BLaER1 treated with 17β-estradiol and CSF1 and Interleukin-3, amounts not matched to agents 10 nM and 100 nM (cell line): ENCODE results near the gene BOD1L1.
"Not testable (repeated sequence)": the region's sequence is repeated elsewhere in the genome, so short reads cannot be mapped to it uniquely, and the experiment has no call there.

Source experiments
- H3K27ac ChIP-seq, 11 experiments: shearing (Covaris generic); formaldehyde crosslinking; 2 replicates each; pipeline ENCODE4 v1.8.1; 2022
- H3K27me3 ChIP-seq, 11 experiments: shearing (Covaris generic); formaldehyde crosslinking; 2 replicates each; pipeline ENCODE4 v1.8.1; 2022
- H3K36me3 ChIP-seq, 11 experiments: shearing (Covaris generic); formaldehyde crosslinking; 2 replicates each; pipeline ENCODE4 v1.8.1; 2022
- H3K4me1 ChIP-seq, 10 experiments: shearing (Covaris generic); formaldehyde crosslinking; 2 replicates each; pipeline ENCODE4 v1.8.1; 2022
- H3K4me2 ChIP-seq, 11 experiments: shearing (Covaris generic); formaldehyde crosslinking; 2 replicates each; pipeline ENCODE4 v1.8.1; 2022
- H3K4me3 ChIP-seq, 10 experiments: shearing (Covaris generic); formaldehyde crosslinking; 2 replicates each; pipeline ENCODE4 v1.8.1; 2022
- H3K9ac ChIP-seq, 11 experiments: shearing (Covaris generic); formaldehyde crosslinking; 2 replicates each; pipeline ENCODE4 v1.8.1; 2022
- H3K9me3 ChIP-seq, 11 experiments: shearing (Covaris generic); formaldehyde crosslinking; replicated peaks in 1 of 11; 2 replicates each; pipeline ENCODE4 v1.8.1; 2022
- H4K20me1 ChIP-seq, 11 experiments: shearing (Covaris generic); formaldehyde crosslinking; 2 replicates each; pipeline ENCODE4 v1.8.1; 2022
- Cebpa-rat ChIP-seq, 11 experiments: shearing (Covaris generic); IDR thresholded peaks; 2 replicates each; pipeline ENCODE4 v1.8.1; 2022

Gene BOD1L1

DNA sequence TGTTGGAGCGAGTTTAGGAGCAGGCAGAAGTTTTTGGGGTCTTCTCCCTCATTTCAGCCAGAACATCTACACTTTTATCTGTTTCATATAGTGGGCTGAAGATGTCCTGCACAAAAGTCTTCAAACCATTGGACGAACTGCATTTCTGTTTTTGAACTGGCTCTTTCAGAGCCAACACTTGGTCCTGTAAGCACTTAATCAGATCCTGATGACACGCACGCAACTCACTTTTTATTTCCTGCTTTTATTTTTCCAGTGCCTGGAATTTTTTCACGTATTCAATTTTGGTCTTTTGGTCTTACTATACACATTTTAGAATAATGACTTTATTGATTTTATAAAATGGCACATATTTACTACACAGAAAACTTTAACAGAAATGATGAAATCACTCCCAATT is 43.0 kb downstream of the BOD1L1 start:
- H3K4me2 ChIP-seq, result no peak overlapping the region
- H3K9ac ChIP-seq, result no peak overlapping the region
- H3K36me3 ChIP-seq, result peaks cover 96 to 100% (median 99%) of the 10 kb centered on the region in 11 experiments
- H3K4me1 ChIP-seq, result peaks cover 0 to 12% (median 7%) of the 10 kb centered on the region in 10 experiments; a peak in 11 of 20 replicates
- H3K27me3 ChIP-seq, result no peaks in the 10 kb centered on the region
- H3K9me3 ChIP-seq, result no peaks in the 10 kb centered on the region
- no peak for TF ChIP-seq Cebpa-rat (IDR thresholded peaks at IDR 0.05)
- no peak overlapping the region for H3K4me3 ChIP-seq
- H4K20me1 ChIP-seq, result no peaks in the 10 kb centered on the region
- H3K27ac ChIP-seq, result no peak overlapping the region

DNA sequence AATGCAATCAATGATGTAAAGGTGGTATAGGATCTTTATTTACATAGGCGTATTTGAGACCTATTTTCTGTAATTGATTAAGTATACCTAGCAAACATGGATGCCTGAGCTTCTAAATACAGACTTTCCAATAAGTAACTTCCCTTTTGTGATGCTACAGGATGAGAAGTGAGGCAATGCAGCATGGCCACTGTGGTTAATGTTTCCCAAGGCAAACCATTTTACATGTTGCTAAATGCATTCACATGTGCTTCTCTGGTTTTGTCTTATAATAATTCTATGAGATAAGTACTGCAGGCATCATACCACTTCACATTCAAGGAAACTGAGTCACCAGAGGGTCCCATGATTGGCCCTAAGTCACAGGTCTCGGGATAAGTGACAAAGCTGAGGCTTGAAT is 47.5 kb downstream of the BOD1L1 start:
- peak in 4 of 11 experiments; percentile 28 to 86 (median 65); a peak in 4 of 22 replicates for TF ChIP-seq Cebpa-rat (IDR thresholded peaks at IDR 0.05)
- Histone ChIP-seq H3K27me3 (no peaks in the 10 kb centered on the region), H3K36me3 (peaks cover 97 to 100% (median 99%) of the 10 kb centered on the region in 11 experiments), H3K4me1 (peaks cover 0 to 12% (median 7%) of the 10 kb centered on the region in 10 experiments; a peak in 11 of 20 replicates), H3K4me3 (no peak overlapping the region), H3K9me3 (no peaks in the 10 kb centered on the region), H4K20me1 (no peaks in the 10 kb centered on the region), H3K9ac (peak overlapping the region in 5 of 11 experiments; percentile 25 to 53 (median 50); a peak in 8 of 22 replicates), H3K4me2 (peak overlapping the region in 6 of 11 experiments; percentile 3 to 68 (median 36); a peak in 10 of 22 replicates), H3K27ac (peak overlapping the region in 9 of 11 experiments; percentile 36 to 84 (median 67); a peak in 15 of 22 replicates)

DNA sequence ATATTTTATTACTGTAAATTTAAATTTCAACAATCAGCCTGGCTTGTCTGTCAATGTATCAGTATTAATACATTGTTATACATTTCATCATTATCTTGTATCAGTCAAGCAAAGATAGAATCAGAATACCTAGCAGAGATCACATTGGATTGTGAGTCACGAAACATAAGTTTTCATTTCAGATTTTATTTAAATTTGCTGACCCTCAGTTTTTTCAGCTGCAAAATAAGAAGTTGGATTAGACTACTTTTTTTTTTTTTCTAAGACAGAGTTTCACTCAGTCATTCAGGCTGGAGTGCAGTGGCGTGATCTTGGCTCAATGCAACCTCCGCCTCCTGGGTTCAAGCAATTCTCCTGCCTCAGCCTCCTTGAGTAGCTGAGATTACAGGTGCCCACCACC is 49.9 kb downstream of the BOD1L1 start:
- no peak overlapping the region for H3K4me3 ChIP-seq
- no peak overlapping the region for H3K9ac ChIP-seq
- no peaks in the 10 kb centered on the region for H3K27me3 ChIP-seq
- no peak for TF ChIP-seq Cebpa-rat (IDR thresholded peaks at IDR 0.05)
- H3K4me2 ChIP-seq, result no peak overlapping the region
- peaks cover 98 to 100% (median 100%) of the 10 kb centered on the region in 11 experiments for H3K36me3 ChIP-seq
- H3K9me3 ChIP-seq, result no peaks in the 10 kb centered on the region
- no peaks in the 10 kb centered on the region for H4K20me1 ChIP-seq
- no peak overlapping the region for H3K27ac ChIP-seq
- peaks cover 0 to 12% (median 7%) of the 10 kb centered on the region in 10 experiments; a peak in 11 of 20 replicates for H3K4me1 ChIP-seq

DNA sequence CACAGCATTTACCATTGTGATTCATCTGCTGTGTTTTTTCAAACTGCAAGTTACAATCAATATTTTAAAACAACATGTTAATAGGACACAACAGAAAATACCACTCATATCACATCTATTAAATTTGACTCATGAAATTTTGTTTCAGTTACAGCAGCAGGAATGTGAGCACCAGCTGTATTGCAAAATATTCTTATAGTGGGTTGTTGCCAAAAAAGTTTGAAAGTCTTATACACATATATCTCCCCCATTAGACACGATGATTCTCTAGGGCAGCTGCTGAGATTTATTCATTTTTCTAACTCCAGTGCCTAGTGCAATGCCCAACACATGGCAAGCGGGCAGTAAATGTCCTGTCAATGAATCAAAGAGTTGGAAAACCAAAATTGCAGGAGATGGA is 56.6 kb downstream of the BOD1L1 start:
- Histone ChIP-seq H3K4me1 (no peaks in the 10 kb centered on the region), H4K20me1 (peaks cover 0 to 6% (median 0%) of the 10 kb centered on the region in 11 experiments; a peak in 1 of 22 replicates), H3K9me3 (no peaks in the 10 kb centered on the region), H3K4me2 (no peak overlapping the region), H3K36me3 (peaks cover 89 to 100% (median 98%) of the 10 kb centered on the region in 11 experiments), H3K9ac (no peak overlapping the region), H3K4me3 (no peak overlapping the region), H3K27ac (no peak overlapping the region), H3K27me3 (no peaks in the 10 kb centered on the region)
- no peak for TF ChIP-seq Cebpa-rat (IDR thresholded peaks at IDR 0.05)

DNA sequence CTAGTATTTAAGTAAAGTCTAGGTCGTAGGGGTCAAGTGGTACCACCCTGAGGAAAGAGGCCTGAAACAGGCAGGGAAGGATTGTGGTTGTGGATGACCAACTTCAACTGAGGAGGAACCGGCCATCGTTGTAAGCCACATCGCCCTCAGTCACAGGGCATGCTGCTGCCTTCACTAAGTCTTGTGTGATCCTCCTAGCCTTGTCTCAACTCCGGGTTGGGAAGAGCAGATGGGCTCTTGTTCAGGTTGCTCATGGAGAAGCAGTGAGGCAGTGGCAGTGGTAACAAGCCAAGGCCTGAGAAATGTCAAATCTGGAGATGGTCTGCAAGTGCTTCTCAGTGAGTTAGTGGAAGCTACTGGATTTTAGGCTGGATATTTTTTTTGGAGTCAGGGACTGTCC is 60.4 kb downstream of the BOD1L1 start:
- H4K20me1 ChIP-seq, result 0 out of 22 replicates have a peak, but pooled peaks cover 0 to 4% (median 0%) of the 10 kb centered on the region in 11 experiments

DNA sequence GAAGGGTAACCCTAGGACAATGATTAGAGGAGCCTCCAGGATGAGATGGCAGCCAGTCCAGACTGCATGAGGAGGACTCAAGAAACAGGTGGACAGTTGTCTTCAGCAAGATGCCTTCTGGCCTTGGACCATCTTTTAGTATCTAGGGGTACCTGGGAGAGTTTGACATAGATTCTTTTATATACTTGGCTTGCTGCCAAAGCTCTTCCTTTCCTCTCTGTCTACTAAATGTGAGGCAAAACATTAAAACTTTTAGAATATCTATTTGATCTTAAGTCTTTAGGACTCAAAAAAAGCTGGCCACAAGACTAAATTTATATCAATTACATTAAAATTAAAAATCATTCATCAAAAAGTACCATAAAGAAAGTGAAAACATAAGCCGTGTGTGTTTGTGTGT is 64.6 kb downstream of the BOD1L1 start:
- Histone ChIP-seq H3K36me3 (peaks cover 11 to 24% (median 19%) of the 10 kb centered on the region in 11 experiments), H3K4me1 (peaks cover 0 to 11% (median 9%) of the 10 kb centered on the region in 10 experiments; a peak in 11 of 20 replicates), H3K4me2 (no peak overlapping the region), H3K27me3 (no peaks in the 10 kb centered on the region), H4K20me1 (0 out of 22 replicates have a peak, but pooled peaks cover 0 to 4% (median 0%) of the 10 kb centered on the region in 11 experiments), H3K9me3 (no peaks in the 10 kb centered on the region), H3K9ac (no peak overlapping the region), H3K27ac (no peak overlapping the region), H3K4me3 (no peak overlapping the region)
- TF ChIP-seq Cebpa-rat (IDR thresholded peaks at IDR 0.05), result no peak

More for the DNA sequence above, 60.4 kb downstream of the BOD1L1 start:
- H3K4me3 ChIP-seq, result no peak overlapping the region
- peaks cover 51 to 66% (median 62%) of the 10 kb centered on the region in 11 experiments for H3K36me3 ChIP-seq
- no peak overlapping the region for H3K9ac ChIP-seq
- no peaks in the 10 kb centered on the region for H3K9me3 ChIP-seq
- no peak overlapping the region for H3K4me2 ChIP-seq
- H3K27ac ChIP-seq, result no peak overlapping the region
- no peaks in the 10 kb centered on the region for H3K27me3 ChIP-seq
- H3K4me1 ChIP-seq, result no peaks in the 10 kb centered on the region
- TF ChIP-seq Cebpa-rat (IDR thresholded peaks at IDR 0.05), result no peak

DNA sequence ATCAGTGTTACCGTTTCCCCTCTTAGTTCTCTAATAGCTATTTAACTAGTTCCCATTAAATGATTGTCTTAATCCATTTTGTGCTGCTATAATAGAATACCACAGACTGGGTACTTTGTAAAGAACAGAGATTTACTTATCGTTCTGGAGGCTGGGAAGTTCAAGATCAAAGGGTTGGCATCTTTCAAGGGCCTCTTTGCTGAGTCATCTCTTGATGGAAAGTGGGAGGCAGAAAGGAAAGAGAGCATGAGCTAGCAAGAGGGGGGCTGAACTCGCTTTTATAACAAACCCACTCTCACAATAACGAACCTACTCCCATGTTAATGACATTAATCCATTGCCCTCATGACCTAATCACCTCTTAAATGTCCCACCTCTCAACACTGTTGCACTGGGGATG is 65.9 kb downstream of the BOD1L1 start:
- no peak overlapping the region for H3K27ac ChIP-seq
- H3K4me2 ChIP-seq, result no peak overlapping the region
- peaks cover 0 to 12% (median 7%) of the 10 kb centered on the region in 11 experiments; a peak in 14 of 22 replicates for H3K36me3 ChIP-seq
- peaks cover 0 to 11% (median 9%) of the 10 kb centered on the region in 10 experiments; a peak in 11 of 20 replicates for H3K4me1 ChIP-seq
- no peaks in the 10 kb centered on the region for H3K9me3 ChIP-seq
- no peak overlapping the region for H3K9ac ChIP-seq
- no peak overlapping the region for H3K4me3 ChIP-seq
- no peaks in the 10 kb centered on the region for H4K20me1 ChIP-seq
- no peak for TF ChIP-seq Cebpa-rat (IDR thresholded peaks at IDR 0.05)
- no peaks in the 10 kb centered on the region for H3K27me3 ChIP-seq

DNA sequence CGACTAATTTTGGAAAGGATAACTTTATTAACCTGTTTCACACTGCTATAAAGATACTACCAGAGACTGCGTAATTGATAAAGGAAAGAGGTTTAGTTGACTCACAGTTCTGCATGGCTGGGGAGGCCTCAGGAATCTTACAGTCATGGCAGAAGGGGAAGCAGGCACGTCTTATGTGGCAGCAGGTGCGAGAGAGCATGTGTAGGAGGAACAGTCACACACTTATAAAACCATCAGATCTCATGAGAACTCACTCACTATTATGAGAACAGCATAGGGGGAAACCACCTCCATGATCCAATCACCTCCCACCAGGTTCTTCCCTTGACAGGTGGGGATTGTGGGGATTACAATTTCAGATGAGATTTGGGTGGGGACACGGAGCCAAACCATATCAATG is 67.4 kb downstream of the BOD1L1 start:
- H3K4me2 ChIP-seq, H3K9me3 ChIP-seq, H3K36me3 ChIP-seq, H3K27ac ChIP-seq, H3K27me3 ChIP-seq, H3K4me3 ChIP-seq, H3K9ac ChIP-seq, H4K20me1 ChIP-seq: not testable (repeated sequence)
- H3K4me1 ChIP-seq, result peaks cover 0 to 11% (median 9%) of the 10 kb centered on the region in 10 experiments; a peak in 11 of 20 replicates

DNA sequence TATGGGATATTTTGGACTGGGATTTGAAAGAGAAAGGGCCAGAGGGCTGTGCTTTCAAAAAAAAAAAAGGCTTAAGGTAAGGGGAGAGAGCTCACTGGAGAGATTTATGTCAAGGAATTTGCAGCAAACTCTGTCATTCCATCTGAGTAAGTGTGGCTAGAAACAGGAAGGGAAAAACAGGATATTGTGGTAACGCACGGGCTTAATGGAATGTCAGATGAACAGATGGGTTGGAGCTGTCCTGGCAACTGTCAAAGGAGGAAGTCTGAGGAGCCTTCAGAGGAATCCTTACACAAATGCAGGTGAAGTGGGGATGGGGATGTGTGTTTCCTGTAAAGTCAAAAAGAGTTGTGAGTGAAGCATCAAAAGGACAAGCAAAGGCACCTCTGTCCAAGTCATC is 68.1 kb downstream of the BOD1L1 start:
- Histone ChIP-seq H3K9ac (no peak overlapping the region), H4K20me1 (no peaks in the 10 kb centered on the region), H3K9me3 (no peaks in the 10 kb centered on the region), H3K4me2 (peak overlapping the region in 8 of 11 experiments; percentile 2 to 64 (median 40); a peak in 13 of 22 replicates), H3K27ac (no peak overlapping the region), H3K27me3 (no peaks in the 10 kb centered on the region), H3K4me3 (no peak overlapping the region), H3K4me1 (peaks cover 0 to 11% (median 9%) of the 10 kb centered on the region in 10 experiments; a peak in 11 of 20 replicates), H3K36me3 (no peaks in the 10 kb centered on the region)
- TF ChIP-seq Cebpa-rat (IDR thresholded peaks at IDR 0.05), result no peak

DNA sequence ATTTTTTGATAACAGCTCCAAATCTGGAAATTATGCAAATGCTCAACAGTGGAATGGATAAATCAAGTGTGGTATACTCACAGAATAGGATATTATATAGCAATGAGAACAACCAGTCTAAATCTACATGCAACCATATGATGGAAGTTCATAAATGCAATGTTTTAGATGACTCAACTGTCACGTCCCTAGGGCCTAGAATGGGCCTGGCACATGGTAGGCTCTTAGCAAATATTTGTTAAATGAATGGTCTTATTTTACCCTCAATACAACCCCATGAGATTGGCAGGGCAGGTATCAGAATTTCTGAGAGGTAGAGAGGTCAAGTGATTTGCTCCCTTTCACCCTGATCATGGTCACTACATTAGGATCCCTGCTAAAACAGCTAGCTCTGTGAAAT is 68.6 kb downstream of the BOD1L1 start:
- no peak for TF ChIP-seq Cebpa-rat (IDR thresholded peaks at IDR 0.05)
- H3K4me3 ChIP-seq, result no peak overlapping the region
- H3K4me2 ChIP-seq, result peak overlapping the region in 5 of 11 experiments; percentile 36 to 64 (median 54); a peak in 8 of 22 replicates
- no peaks in the 10 kb centered on the region for H4K20me1 ChIP-seq
- no peaks in the 10 kb centered on the region for H3K36me3 ChIP-seq
- H3K9me3 ChIP-seq, result no peaks in the 10 kb centered on the region
- H3K4me1 ChIP-seq, result peaks cover 0 to 11% (median 9%) of the 10 kb centered on the region in 10 experiments; a peak in 11 of 20 replicates
- H3K9ac ChIP-seq, result no peak overlapping the region
- H3K27me3 ChIP-seq, result no peaks in the 10 kb centered on the region
- no peak overlapping the region for H3K27ac ChIP-seq
